Mucosa of stomach (tissue), 1 donor: ENCODE data around the gene LRP11.
"Not testable (repeated sequence)": the region's sequence is repeated elsewhere in the genome, so short reads cannot be mapped to it uniquely, and the experiment has no call there.

Source experiments
- H3K27me3 ChIP-seq: one replicate; pipeline ENCODE4 v1.7.0; 2013; ENCODE audit warnings: mild to moderate bottlenecking, low read length; ENCODE audit not compliant: control insufficient read depth, insufficient read depth
- H3K36me3 ChIP-seq: one replicate; pipeline ENCODE4 v1.7.0; 2013; ENCODE audit warnings: low read length; ENCODE audit not compliant: control insufficient read depth, insufficient read depth
- H3K4me1 ChIP-seq: one replicate; pipeline ENCODE4 v1.7.0; 2013; ENCODE audit warnings: mild to moderate bottlenecking, low read length; ENCODE audit not compliant: control insufficient read depth, insufficient read depth
- H3K4me3 ChIP-seq: one replicate; pipeline ENCODE4 v1.7.0; 2013; ENCODE audit warnings: low read length
- H3K9ac ChIP-seq: one replicate; pipeline ENCODE4 v1.7.0; 2013; ENCODE audit warnings: mild to moderate bottlenecking, low read length, moderate library complexity
- H3K9me3 ChIP-seq: one replicate; pipeline ENCODE4 v1.7.0; 2013; ENCODE audit warnings: mild to moderate bottlenecking, low read length, moderate library complexity; ENCODE audit not compliant: control insufficient read depth
- donor health status: Pancreatic carcinoma.

The LRP11 gene

DNA sequence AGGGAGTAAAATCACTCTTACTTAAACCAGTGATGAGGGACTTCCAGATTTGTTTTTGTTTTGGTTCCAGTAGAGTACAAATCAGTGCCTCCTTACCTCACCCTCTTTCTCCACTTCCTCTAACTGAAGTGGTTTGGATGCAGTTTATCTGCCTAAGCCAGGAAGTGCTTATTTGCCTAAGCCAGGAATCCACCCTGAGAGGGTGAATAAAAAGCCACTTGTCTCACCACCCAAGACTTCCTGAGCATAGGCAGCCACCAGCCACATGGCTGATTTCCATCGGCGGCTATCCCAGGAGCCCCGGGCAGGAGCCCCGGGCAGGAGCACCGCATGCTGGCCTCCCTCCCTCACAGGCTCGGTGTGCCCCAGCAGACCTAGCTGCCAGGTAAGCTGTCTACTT is 12.0 kb downstream of the LRP11 start:
- Histone ChIP-seq H3K9me3 (no peaks in the 10 kb centered on the region), H3K36me3 (no peaks in the 10 kb centered on the region), H3K27me3 (no peaks in the 10 kb centered on the region), H3K4me3 (no peak overlapping the region), H3K9ac (no peak overlapping the region), H3K4me1 (peaks cover 32% of the 10 kb centered on the region)

DNA sequence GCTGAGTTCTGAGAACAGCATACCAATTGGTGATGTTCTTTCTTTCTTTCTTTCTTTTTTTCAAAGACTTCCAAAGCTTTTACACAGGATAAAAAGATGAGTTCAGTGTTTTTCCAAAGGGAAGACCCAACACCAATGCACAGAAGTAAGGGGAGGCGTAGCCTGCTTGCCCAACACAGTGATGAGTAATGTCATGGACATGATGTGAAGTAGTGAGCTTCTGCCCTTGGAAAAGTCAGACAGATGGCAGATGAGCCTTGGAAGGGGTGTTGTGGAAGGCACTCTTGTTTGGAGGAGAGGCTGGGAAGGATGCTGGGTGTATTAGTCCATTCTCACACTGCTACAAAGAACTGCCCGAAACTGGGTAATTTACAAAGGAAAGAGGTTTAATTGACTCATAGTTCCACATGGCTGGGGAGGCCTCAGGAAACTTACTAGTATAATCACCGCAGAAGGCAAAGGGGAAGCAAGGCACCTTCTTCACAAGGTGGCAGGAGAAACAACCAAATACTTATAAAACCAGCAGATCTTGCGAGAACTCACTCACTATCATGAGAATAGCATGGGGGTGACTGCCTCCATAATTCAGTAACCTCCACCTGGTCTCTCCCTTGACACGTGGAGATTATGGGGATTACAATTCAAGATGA is 12.6 kb downstream of the LRP11 start:
- no peaks in the 10 kb centered on the region for H3K36me3 ChIP-seq
- H3K9ac ChIP-seq: no peak overlapping the region
- H3K4me3 ChIP-seq: no peak overlapping the region
- no peaks in the 10 kb centered on the region for H3K9me3 ChIP-seq
- H3K4me1 ChIP-seq: peaks cover 35% of the 10 kb centered on the region
- no peaks in the 10 kb centered on the region for H3K27me3 ChIP-seq

DNA sequence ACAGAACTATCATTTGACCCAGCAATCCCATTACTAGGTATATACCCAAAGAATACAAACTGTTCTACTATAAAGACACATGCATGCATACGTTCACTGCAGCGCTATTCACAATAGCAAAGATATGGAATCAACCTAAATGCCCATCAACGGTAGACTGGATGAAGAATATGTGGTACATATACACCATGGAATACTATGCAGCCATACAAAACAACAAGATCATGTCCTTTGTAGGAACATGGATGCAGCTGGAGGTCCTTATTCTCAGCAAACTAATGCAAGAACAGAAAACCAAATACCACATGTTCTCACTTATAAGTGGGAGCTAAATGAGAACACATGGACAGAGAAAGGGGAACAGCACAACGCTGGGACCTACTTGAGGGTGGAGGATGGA is 15.8 kb downstream of the LRP11 start:
- not testable (repeated sequence) for H3K4me3 ChIP-seq, H3K27me3 ChIP-seq, H3K9me3 ChIP-seq, H3K36me3 ChIP-seq, H3K9ac ChIP-seq
- H3K4me1 ChIP-seq: peaks cover 31% of the 10 kb centered on the region

DNA sequence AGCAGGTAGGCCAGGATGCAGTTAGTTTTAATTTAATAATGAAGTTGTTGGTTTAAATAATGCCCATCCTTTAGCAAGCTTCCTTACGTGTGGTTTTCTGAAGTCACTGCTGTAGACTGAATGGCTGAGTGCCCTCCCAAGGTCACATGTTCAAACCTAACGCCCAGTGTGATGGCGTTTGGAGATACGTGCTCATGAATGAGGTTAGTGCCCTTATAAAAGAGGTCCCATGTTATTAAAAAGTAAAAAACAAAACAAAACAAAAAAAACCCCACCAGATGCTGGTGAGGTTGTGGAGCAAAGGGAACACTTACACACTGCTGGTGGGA is 16.3 kb downstream of the LRP11 start:
- Histone ChIP-seq H3K27me3 (no peaks in the 10 kb centered on the region), H3K4me1 (peaks cover 31% of the 10 kb centered on the region), H3K9me3 (no peaks in the 10 kb centered on the region), H3K9ac (no peak overlapping the region), H3K36me3 (no peaks in the 10 kb centered on the region), H3K4me3 (no peak overlapping the region)

DNA sequence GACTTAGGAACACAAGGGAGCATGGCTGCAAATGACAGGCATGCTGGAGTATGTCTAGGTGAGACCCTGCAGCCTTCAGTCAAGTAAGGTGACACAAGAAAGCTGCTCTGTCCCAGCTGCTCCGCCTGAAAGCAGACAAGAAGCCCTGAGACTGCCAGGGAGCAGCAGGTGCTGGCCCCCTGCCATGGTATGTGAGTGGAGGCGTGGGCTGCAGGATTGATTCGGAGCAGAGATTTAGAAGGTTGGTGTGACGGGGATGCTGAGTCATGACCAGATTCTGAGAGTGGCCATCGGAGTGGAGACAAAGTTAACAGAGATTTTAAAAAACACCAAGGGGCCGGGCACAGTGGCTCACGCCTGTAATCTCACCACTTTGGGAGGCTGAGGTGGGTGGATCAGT is 17.8 kb downstream of the LRP11 start:
- no peak overlapping the region for H3K9ac ChIP-seq
- H3K27me3 ChIP-seq: no peaks in the 10 kb centered on the region
- no peak overlapping the region for H3K4me3 ChIP-seq
- H3K4me1 ChIP-seq: peaks cover 24% of the 10 kb centered on the region
- H3K36me3 ChIP-seq: no peaks in the 10 kb centered on the region
- H3K9me3 ChIP-seq: no peaks in the 10 kb centered on the region

DNA sequence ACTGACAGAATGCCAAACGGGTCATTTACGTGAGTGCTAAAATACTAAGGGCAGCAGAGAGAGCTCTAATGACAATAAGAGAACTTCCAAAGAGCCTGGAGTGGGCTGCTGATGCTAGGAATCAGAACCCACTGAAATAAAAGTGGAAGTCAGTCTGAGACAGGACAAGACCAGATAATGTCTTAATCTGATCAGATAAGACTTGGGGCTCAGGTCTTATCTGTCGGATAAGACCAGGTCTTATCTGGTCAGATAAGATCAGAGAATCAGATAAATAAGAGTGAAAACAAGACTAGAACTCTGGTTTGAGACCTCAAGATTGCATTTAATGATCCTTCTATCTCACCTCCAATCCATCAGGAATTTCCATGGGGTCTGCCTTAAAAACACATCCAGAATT is 18.6 kb downstream of the LRP11 start:
- H3K4me3 ChIP-seq: no peak overlapping the region
- no peak overlapping the region for H3K9ac ChIP-seq
- H3K36me3 ChIP-seq: no peaks in the 10 kb centered on the region
- no peaks in the 10 kb centered on the region for H3K27me3 ChIP-seq
- H3K4me1 ChIP-seq: peaks cover 29% of the 10 kb centered on the region
- H3K9me3 ChIP-seq: no peaks in the 10 kb centered on the region

DNA sequence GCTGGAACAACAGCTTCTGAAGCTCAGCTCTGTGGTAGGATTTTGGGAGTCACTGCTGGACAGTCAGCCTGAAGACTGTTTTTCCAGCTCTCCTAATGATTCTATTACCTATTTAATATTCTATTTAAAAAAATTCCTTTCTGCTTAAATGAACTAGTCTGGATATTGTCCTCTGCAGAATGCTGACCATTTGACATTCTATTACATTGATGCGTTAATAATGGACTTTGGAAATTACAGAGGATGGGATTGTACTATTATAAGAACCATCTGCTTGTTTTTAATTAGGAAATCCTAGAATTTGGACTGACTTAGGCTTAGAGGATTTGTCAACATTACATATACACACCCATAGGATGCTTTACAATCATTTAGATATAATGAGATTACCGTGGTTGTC is 19.7 kb downstream of the LRP11 start:
- no peaks in the 10 kb centered on the region for H3K36me3 ChIP-seq
- no peaks in the 10 kb centered on the region for H3K27me3 ChIP-seq
- H3K9me3 ChIP-seq: no peaks in the 10 kb centered on the region
- H3K4me3 ChIP-seq: no peak overlapping the region
- H3K9ac ChIP-seq: no peak overlapping the region
- H3K4me1 ChIP-seq: peaks cover 33% of the 10 kb centered on the region

DNA sequence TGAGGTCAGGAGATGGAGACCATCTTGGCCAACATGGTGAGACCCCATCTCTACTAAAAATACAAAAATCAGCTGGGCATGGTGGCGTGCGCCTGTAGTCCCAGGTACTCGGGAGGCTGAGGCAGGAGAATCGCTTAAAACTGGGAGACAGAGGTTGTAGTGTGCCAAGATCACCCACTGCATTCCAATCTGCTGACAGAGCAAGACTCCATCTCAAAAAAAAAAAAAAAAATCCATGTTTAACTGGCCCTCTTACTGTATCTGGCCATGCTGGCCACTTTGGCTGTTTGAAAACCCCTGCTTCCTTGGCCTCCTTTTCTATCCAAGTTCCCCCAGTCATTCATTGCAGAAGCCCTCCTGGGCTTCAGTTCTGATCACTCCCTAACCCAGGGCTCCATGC is 20.1 kb downstream of the LRP11 start:
- H3K4me1 ChIP-seq: peaks cover 33% of the 10 kb centered on the region
- not testable (repeated sequence) for H3K9me3 ChIP-seq, H3K36me3 ChIP-seq, H3K4me3 ChIP-seq, H3K27me3 ChIP-seq, H3K9ac ChIP-seq

DNA sequence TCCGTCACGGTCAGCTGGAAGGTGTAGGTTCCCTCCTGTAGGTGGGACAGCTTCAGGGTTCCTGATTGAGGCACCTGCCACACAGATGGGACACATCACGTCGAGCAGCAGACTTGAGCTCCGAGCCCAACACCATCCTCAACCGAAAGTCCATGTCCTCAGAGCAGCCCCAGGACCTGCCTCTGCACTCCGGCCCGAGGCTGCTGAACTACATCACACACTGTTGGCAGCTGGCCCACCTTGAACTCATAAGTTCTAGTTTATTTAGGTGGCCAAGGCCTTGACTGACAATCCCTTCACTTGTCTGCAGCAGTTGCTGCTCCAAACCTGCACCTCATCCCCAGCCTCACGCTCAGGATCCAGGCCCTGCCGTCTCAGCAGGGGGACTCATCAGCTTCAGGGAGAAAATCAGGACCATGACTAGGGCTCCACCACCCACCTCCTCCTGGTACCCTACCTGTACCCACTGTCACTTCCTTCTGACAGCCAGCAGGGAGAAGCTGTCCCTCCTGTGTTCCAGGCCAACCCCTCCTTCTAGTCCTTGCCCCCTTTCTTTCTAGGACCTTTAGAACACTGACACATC is 21.0 kb downstream of the LRP11 start:
- H3K9ac ChIP-seq: no peak overlapping the region
- H3K9me3 ChIP-seq: no peaks in the 10 kb centered on the region
- no peaks in the 10 kb centered on the region for H3K36me3 ChIP-seq
- peaks cover 32% of the 10 kb centered on the region for H3K4me1 ChIP-seq
- H3K4me3 ChIP-seq: no peak overlapping the region
- no peaks in the 10 kb centered on the region for H3K27me3 ChIP-seq

DNA sequence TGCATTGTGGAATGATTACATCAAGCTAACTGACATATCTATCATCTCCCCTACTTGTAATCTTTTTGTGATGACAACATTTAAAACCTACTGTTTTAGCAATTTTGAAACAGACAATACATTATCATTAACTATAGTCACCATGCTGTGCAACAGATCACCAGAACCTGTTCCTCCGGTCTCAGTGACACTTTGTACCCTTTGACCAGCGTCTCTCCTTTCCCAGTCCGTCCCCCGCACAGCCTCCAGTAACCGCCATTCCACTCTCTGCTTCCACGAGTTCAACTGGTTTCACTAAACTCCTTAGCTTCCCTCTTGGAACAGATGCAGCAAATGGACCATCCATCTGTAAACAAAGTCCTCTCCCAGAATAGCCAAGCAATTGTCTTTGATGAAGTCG is 21.8 kb downstream of the LRP11 start:
- Histone ChIP-seq H3K36me3 (no peaks in the 10 kb centered on the region), H3K4me3 (no peak overlapping the region), H3K4me1 (peaks cover 24% of the 10 kb centered on the region), H3K27me3 (no peaks in the 10 kb centered on the region), H3K9ac (no peak overlapping the region), H3K9me3 (no peaks in the 10 kb centered on the region)

DNA sequence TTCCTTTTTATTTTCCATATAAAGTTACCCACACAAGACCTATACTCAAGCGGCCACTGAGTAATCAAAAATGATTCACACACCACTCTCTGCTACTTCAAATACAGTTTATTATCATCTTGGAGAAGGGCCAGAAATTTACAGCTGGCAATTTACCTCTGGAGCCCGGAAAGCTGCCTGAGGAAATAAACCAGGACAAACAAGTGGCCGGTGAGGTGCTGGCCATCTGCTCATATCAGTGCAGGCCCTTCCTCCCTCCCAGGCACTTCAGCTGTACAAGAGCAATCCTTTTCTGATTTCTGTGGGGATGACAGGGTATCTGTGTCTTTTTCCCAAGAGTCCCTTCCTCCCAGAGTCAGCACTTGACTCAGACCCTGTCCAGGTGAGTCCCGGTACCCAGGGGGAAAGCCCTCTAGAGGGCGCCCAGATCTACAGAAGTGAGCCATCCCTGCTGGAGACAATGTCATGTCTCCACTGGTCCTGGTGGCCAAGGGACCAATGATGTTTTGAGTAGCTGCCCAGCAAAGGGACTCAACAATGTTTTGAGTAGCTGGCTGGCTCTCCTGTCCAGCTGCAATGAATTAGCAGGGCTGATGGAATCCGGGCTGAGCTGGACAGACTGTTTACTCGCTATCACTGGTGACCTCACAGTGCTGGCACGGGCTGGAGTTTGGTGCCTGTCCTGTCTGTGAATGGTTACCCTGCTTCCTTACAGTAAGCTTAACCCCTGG is 23.6 kb downstream of the LRP11 start:
- Histone ChIP-seq H3K27me3 (no peaks in the 10 kb centered on the region), H3K9me3 (no peaks in the 10 kb centered on the region), H3K9ac (no peak overlapping the region), H3K4me3 (no peak overlapping the region), H3K4me1 (peaks cover 9% of the 10 kb centered on the region), H3K36me3 (no peaks in the 10 kb centered on the region)

DNA sequence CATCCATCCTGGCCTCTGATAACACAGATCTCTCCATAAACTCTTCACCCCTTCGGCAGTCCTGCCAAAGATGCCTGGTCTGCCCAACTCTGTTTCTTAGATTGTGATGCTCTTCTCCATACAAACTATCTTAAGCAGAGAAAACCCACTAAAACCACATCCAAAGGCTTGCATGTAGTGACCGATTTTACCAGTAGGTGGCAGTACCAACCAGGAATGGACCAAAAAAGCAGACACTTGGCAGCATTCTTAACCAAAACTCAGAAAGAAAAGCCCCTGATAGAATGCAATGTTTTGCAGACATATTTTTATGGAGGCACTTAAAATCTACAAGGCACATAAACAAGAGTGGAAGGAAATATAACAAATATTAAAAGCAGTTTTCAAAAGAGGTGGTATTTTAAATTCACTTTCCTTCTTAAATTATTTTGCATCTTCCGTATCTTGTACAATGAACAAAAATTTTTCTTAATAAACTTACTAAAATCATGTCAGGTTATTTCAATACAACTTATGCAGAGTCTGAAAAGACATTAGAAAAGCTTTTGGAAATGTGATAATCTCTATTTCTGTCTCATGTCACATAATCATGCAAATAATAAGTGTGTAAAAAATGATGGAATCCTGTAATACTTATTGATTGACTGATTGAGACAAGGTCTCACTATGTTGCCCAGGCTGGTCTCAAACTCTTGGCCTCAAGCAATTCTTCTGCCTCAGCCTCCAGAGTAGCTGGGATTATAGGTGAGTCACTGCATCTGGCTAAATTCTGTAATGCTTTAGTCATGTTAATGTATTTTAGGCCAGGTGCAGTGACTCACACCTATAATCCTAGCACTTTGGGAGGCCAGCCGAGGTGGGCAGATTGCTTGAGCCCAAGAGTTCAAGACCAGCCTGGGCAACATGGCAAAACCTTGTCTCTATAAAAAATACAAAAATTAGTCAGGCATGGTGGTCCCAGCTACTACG is 29.4 kb downstream of the LRP11 start:
- no peaks in the 10 kb centered on the region for H3K36me3 ChIP-seq

More for the DNA sequence above, 29.4 kb downstream of the LRP11 start:
- Histone ChIP-seq H3K27me3 (no peaks in the 10 kb centered on the region), H3K9ac (no peak overlapping the region), H3K4me3 (no peak overlapping the region), H3K4me1 (no peaks in the 10 kb centered on the region), H3K9me3 (no peaks in the 10 kb centered on the region)
